Panc1 (cell line): Measurements from ENCODE around the gene MOK.

Experiments
- CTCF ChIP-seq: fragments of 450-650 bp; IDR thresholded peaks from 2 replicates; pipeline ENCODE4 v1.5.1; 2017; ENCODE audit warnings: mild to moderate bottlenecking
- POLR2AphosphoS5 ChIP-seq: IDR thresholded peaks from 2 replicates; pipeline ENCODE4 v1.6.1; 2012; ENCODE audit warnings: mild to moderate bottlenecking, low read depth, low read length, moderate library complexity

- TF ChIP-seq CTCF, result no peak
- no peak for TF ChIP-seq POLR2AphosphoS5
Observed at GRCh38 chr14:102330806-102331205, 25.8 kb upstream of the MOK start.
